Stimulated activated CD4-positive, alpha-beta T cell treated with anti-CD3 and anti-CD28 coated beads, Interleukin-4, amount 100 ng/mL, for 24 hours (primary cell): Measurements from ENCODE around the gene FA2H.
"Not testable (repeated sequence)": the region's sequence is repeated elsewhere in the genome, so short reads cannot be mapped to it uniquely, and the experiment has no call there.

Experiments
- DNase-seq: peaks from one replicate; pipeline ENCODE4 v3.0.0-alpha.2; 2020

FA2H gene

GRCh38 chr16:74769586-74770190, 4.9 kb downstream of the FA2H start:
- no peak for DNase-seq

GRCh38 chr16:74768239-74768638, 6.4 kb downstream of the FA2H start:
- DNase-seq: no peak

- DNase-seq: no peak
These were observed 6.9 kb downstream of the FA2H start for GRCh38 chr16:74767749-74768148.

- no peak for DNase-seq
These were observed 7.9 kb downstream of the FA2H start for GRCh38 chr16:74766729-74767128.

GRCh38 chr16:74764184-74764583, 10.4 kb downstream of the FA2H start:
- DNase-seq: not testable (repeated sequence)

GRCh38 chr16:74761665-74762064, 13.0 kb downstream of the FA2H start:
- DNase-seq: no peak

GRCh38 chr16:74760007-74760767, 14.4 kb downstream of the FA2H start:
- DNase-seq: no peak

- DNase-seq: no peak
These were observed 15.1 kb downstream of the FA2H start for GRCh38 chr16:74759564-74759963.

- no peak for DNase-seq
These were observed 15.8 kb downstream of the FA2H start for GRCh38 chr16:74758801-74759200.

GRCh38 chr16:74757349-74757748, 17.3 kb downstream of the FA2H start:
- no peak for DNase-seq

GRCh38 chr16:74756203-74756602, 18.4 kb downstream of the FA2H start:
- no peak for DNase-seq

GRCh38 chr16:74753180-74753579, 21.4 kb downstream of the FA2H start:
- DNase-seq: no peak

- no peak for DNase-seq
These were observed 21.9 kb downstream of the FA2H start for GRCh38 chr16:74752756-74753155.

- DNase-seq: no peak
These were observed 22.4 kb downstream of the FA2H start for GRCh38 chr16:74752258-74752657.

GRCh38 chr16:74751658-74752057, 23.0 kb downstream of the FA2H start:
- DNase-seq: no peak

GRCh38 chr16:74749291-74750055, 25.1 kb downstream of the FA2H start:
- DNase-seq: no peak

- DNase-seq: no peak
These were observed 26.0 kb downstream of the FA2H start for GRCh38 chr16:74748616-74749026.

GRCh38 chr16:74747716-74748615, 26.7 kb downstream of the FA2H start:
- no peak for DNase-seq

- no peak for DNase-seq
These were observed 28.7 kb downstream of the FA2H start for GRCh38 chr16:74745926-74746325.

GRCh38 chr16:74745109-74745615, 29.5 kb downstream of the FA2H start:
- DNase-seq: no peak

GRCh38 chr16:74744566-74744965, 30.1 kb downstream of the FA2H start:
- DNase-seq: no peak

GRCh38 chr16:74743668-74744299, 30.8 kb downstream of the FA2H start:
- DNase-seq: no peak
